Bronchial epithelial cell (primary cell): ENCODE data around the gene KPNA3. TPM values are rescaled to one million over a fixed set of nuclear protein-coding genes. Genes with fewer than 3 reads are reported as not detected.
A peak's percentile ranks its signal among the peaks of the same experiment; 100 is the strongest.

ENCODE experiments used
- DNase-seq: peaks from one replicate; pipeline ENCODE4 v3.0.0-alpha.2; 2010; ENCODE audit warnings: low read depth
- FAIRE-seq: peaks from 2 replicates; lab custom pipeline; 2011; peaks lifted over from hg19 to GRCh38; lab: Jason Lieb, UNC
- H3K27me3 ChIP-seq: 2 replicates; pipeline ENCODE4 v1.5.1; 2011; ENCODE audit warnings: low read length; ENCODE audit not compliant: control insufficient read depth, insufficient read depth
- H3K36me3 ChIP-seq: 2 replicates; pipeline ENCODE4 v1.5.1; 2011; ENCODE audit warnings: low read length; ENCODE audit not compliant: control insufficient read depth, insufficient read depth
- H3K4me3 ChIP-seq: 2 replicates; pipeline ENCODE4 v1.5.1; 2011; ENCODE audit warnings: mild to moderate bottlenecking, low read depth, low read length, control low read depth
- total RNA-seq: library from RNA; depleted of rRNA; stranded (reverse); fragments of >200 nt; gene quantifications from 2 replicates; pipeline ENCODE4 v1.2.1, GENCODE V29; 2014
- TF ChIP-seq, protein P1 (sequence below): IDR thresholded peaks from 2 replicates; pipeline ENCODE4 v1.5.1; 2011; ENCODE audit warnings: mild to moderate bottlenecking, moderate library complexity, low read length, control low read depth, inconsistent platforms; ENCODE audit not compliant: insufficient read depth, severe bottlenecking

Gene KPNA3
- total RNA-seq, 1 donor from 2014 or later, result 26.9 TPM

DNA sequence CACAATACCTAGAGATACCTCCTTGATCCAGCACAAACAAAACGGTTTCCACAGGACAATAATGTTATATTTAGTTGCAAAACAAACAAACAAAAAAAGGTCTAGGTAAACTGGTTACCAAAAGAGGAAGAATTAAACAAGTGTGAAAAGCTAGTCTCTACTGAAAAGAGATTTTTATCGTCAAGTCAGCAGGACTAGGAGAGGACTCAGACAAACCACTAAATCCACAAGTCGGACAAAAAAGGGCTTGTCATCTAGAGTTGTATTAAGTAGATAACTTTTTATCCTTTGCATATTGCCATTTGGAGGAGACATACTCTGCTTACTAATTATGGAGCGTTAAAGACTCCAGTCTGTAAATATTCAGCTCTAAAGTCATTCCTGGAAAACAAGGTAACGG is 9.9 kb upstream of the KPNA3 start:
- no peak for DNase-seq
- FAIRE-seq, result no peak
- Histone ChIP-seq H3K36me3 (no peaks in the 10 kb centered on the region), H3K27me3 (no peaks in the 10 kb centered on the region), H3K4me3 (no peak overlapping the region)
- TF ChIP-seq, protein P1, sequence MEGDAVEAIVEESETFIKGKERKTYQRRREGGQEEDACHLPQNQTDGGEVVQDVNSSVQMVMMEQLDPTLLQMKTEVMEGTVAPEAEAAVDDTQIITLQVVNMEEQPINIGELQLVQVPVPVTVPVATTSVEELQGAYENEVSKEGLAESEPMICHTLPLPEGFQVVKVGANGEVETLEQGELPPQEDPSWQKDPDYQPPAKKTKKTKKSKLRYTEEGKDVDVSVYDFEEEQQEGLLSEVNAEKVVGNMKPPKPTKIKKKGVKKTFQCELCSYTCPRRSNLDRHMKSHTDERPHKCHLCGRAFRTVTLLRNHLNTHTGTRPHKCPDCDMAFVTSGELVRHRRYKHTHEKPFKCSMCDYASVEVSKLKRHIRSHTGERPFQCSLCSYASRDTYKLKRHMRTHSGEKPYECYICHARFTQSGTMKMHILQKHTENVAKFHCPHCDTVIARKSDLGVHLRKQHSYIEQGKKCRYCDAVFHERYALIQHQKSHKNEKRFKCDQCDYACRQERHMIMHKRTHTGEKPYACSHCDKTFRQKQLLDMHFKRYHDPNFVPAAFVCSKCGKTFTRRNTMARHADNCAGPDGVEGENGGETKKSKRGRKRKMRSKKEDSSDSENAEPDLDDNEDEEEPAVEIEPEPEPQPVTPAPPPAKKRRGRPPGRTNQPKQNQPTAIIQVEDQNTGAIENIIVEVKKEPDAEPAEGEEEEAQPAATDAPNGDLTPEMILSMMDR, result no peak

DNA sequence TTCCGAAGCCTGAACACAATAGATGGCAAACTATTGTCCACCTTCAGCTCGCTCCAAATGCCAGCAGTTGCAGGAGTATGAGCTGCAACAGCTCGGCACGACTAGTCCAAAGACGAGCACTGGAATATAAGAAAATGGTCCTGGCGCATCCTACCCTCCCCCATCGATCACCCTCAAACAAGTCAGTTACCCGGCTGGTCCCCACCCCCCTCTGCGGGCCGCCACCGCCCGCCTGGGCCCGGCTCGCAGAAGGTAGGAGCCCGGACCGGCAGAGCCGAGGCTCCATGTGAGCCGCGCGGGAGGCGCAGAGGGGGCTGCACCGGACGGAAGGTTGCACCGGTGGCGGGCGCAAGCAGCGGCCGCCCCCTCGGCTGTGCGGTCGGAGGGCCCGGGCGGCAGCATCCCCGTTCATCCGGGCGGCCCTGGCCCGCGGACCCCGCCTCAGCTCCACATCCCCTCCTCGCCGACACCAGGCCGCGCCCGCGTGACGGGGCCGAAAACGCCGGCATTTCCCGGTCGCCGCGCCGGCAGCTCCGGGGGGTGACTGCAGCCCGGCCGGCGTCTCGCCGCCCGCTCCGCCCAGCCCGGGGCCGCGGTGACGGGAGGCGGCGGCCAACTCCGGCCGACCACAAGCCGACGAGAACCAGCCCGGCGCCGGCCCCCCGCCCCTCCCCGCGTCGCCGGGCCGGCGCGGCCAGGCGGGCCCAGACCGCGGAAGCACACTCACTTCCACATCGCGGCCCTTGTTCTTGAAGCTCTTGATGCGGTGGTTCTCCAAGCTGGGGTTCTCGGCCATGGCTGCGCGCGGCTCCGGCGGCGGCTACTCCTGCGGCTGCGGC is 552 bp downstream of the KPNA3 start:
- H3K4me3 ChIP-seq, result peak overlapping the region; percentile 83
- H3K36me3 ChIP-seq, result no peaks in the 10 kb centered on the region
- DNase-seq (peak; percentile 22), FAIRE-seq (no peak)
- TF ChIP-seq, protein P1, result no peak
- no peaks in the 10 kb centered on the region for H3K27me3 ChIP-seq

DNA sequence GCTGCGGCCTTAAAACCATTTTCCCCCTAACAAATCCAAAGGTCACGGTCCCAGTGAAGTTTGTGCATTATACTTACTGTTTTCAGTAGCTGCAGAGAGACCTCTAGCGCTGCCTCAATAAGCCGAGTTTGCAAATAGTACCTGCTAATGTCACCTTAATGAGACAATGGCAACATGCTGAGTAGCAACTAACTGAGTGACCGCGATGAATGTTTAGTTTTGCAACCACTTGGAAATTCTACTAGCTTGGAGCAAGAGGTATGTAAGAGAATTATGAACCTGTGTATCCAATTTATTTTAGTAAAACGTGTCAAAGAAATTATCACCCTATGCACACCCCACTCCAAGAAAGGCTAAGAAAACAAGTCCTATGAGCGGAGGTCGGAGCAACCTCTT is 1.2 kb downstream of the KPNA3 start:
- DNase-seq (peak; percentile 39), FAIRE-seq (no peak)
- TF ChIP-seq, protein P1, result peak; percentile 2
- H3K27me3 ChIP-seq, result no peaks in the 10 kb centered on the region
- H3K36me3 ChIP-seq, result no peaks in the 10 kb centered on the region
- peak overlapping the region; percentile 83 for H3K4me3 ChIP-seq

DNA sequence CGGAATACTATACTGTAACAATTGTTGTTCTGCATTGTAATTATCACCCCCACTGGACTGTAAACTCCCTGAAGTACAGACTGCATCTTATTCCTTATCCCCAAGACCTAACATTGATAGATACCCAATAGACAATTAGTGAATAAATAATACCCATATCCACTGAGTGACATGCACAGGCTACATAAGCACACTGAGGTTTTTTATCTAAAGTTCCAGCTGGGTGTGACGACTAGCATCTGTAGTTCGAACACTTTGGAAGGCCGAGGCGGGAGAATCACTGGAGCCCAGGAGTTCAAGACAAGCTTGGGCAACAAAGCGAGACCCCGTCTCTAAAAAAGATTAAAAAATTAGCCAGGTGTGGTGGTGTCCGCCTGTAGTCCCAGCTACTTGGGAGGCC is 2.5 kb downstream of the KPNA3 start:
- Histone ChIP-seq H3K36me3 (no peaks in the 10 kb centered on the region), H3K27me3 (no peaks in the 10 kb centered on the region), H3K4me3 (no peak overlapping the region)
- TF ChIP-seq, protein P1, result no peak
- DNase-seq (no peak), FAIRE-seq (no peak)

DNA sequence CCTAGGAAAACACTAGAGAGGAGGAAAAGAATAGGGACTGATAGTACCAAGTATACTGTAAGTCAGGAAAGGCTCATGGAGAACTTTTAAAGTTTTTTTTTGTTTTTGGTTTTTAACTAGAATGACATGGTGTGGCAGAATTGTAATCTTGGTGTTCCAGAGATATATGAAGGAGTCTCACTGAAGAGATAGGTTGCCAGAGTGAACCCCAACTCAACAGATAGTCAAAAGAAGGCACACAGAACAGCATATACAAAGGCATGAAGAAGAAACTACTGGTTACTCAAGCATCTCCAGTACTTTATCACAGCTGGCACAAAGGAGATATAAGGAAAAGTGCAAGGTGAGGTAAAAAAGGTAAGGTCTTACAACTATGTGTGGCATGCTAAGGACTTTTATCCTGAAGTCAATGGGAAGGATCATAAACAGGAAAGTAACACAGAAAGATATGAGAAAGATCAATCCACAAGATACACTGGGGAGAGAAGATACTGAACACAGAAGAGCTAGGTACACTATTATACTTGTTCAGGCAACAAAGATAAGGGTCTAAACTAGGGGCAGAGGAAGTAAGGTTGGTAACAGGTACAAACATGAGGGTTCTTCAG is 6.0 kb downstream of the KPNA3 start:
- TF ChIP-seq, protein P1, result no peak
- DNase-seq (no peak), FAIRE-seq (no peak)
- H3K36me3 ChIP-seq, result no peaks in the 10 kb centered on the region
- H3K27me3 ChIP-seq, result no peaks in the 10 kb centered on the region
- no peak overlapping the region for H3K4me3 ChIP-seq
